ENCODE measurements around the gene USP17L5.
"Not testable (repeated sequence)": the region's sequence is repeated elsewhere in the genome, so short reads cannot be mapped to it uniquely, and the experiment has no call there.

USP17L5 gene

DNA sequence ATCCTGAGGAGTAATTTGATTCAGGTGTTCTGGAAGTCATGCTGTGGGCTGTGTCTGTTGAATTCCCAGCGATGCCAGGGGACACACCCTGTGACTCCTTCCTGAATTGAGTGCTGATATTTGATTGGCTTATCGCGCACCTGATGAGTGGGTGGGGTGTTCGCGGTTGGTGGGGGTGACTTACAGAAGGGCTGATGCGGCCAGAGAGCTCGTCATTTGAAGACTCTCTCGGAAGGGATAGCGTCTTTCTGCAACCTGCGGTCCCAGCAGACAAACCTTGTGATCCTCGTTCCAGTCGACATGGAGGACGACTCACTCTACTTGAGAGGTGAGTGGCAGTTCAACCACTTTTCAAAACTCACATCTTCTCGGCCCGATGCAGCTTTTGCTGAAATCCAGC lies at the start of gene USP17L5:
Gene USP17L5, plus strand, starts transcription at position 301 of the 400 bp plus-strand sequence. Its CDS starts 0 bp downstream, at position 301.
- not testable (repeated sequence) for DNase-seq (ENCODE audit: low spot score)

GRCh38 chr4:9324191-9324590 lies 15.0 kb upstream of the USP17L5 start:
- DNase-seq (ENCODE audit: low spot score) = not testable (repeated sequence)

DNA sequence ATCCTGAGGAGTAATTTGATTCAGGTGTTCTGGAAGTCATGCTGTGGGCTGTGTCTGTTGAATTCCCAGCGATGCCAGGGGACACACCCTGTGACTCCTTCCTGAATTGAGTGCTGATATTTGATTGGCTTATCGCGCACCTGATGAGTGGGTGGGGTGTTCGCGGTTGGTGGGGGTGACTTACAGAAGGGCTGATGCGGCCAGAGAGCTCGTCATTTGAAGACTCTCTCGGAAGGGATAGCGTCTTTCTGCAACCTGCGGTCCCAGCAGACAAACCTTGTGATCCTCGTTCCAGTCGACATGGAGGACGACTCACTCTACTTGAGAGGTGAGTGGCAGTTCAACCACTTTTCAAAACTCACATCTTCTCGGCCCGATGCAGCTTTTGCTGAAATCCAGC lies 14.3 kb upstream of the USP17L5 start, which contains the start of gene USP17L24:
Gene USP17L24, plus strand, starts transcription at position 301 of the 400 bp plus-strand sequence. Its CDS starts 0 bp downstream, at position 301.
- not testable (repeated sequence) for DNase-seq (ENCODE audit: low spot score)

DNA sequence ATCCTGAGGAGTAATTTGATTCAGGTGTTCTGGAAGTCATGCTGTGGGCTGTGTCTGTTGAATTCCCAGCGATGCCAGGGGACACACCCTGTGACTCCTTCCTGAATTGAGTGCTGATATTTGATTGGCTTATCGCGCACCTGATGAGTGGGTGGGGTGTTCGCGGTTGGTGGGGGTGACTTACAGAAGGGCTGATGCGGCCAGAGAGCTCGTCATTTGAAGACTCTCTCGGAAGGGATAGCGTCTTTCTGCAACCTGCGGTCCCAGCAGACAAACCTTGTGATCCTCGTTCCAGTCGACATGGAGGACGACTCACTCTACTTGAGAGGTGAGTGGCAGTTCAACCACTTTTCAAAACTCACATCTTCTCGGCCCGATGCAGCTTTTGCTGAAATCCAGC lies 9.6 kb upstream of the USP17L5 start, which contains the start of gene USP17L25:
Gene USP17L25, plus strand, starts transcription at position 301 of the 400 bp plus-strand sequence. Its CDS starts 0 bp downstream, at position 301.
- not testable (repeated sequence) for DNase-seq (ENCODE audit: low spot score)

DNA sequence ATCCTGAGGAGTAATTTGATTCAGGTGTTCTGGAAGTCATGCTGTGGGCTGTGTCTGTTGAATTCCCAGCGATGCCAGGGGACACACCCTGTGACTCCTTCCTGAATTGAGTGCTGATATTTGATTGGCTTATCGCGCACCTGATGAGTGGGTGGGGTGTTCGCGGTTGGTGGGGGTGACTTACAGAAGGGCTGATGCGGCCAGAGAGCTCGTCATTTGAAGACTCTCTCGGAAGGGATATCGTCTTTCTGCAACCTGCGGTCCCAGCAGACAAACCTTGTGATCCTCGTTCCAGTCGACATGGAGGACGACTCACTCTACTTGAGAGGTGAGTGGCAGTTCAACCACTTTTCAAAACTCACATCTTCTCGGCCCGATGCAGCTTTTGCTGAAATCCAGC lies 4.8 kb upstream of the USP17L5 start, which contains the start of gene USP17L26:
Gene USP17L26, plus strand, starts transcription at position 301 of the 400 bp plus-strand sequence. Its CDS starts 0 bp downstream, at position 301.
- not testable (repeated sequence) for DNase-seq (ENCODE audit: low spot score)

DNA sequence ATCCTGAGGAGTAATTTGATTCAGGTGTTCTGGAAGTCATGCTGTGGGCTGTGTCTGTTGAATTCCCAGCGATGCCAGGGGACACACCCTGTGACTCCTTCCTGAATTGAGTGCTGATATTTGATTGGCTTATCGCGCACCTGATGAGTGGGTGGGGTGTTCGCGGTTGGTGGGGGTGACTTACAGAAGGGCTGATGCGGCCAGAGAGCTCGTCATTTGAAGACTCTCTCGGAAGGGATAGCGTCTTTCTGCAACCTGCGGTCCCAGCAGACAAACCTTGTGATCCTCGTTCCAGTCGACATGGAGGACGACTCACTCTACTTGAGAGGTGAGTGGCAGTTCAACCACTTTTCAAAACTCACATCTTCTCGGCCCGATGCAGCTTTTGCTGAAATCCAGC lies 4.6 kb downstream of the USP17L5 start, which contains the start of gene USP17L27:
Gene USP17L27, plus strand, starts transcription at position 301 of the 400 bp plus-strand sequence. Its CDS starts 0 bp downstream, at position 301.
- DNase-seq (ENCODE audit: low spot score) = not testable (repeated sequence)

GRCh38 chr4:9348593-9348992 lies 9.4 kb downstream of the USP17L5 start, which contains the start of gene USP17L28:
TSS of gene USP17L28 (plus strand) at chr4:9348893. CDS start at chr4:9348893, 0 bp downstream.
- DNase-seq (ENCODE audit: low spot score) = not testable (repeated sequence)

DNA sequence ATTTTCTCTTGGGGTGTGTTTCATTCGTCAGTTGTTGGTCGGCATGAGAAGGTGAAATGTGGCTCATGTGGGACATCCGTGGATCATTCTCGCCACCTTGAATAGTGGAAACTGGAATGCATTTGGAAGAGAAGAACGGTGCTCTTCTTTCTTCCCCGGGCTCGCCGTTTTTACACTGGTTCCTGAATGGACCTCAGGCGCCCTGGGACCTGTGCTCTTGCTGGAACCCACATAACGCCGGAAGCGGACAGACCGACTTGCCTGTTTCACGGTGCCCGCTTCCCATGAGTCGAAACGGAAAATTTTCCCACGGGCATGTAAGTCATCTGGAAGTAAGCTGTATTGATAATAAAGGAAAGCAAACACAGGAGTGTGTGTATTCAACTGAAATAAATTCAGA lies 11.7 kb downstream of the USP17L5 start:
- not testable (repeated sequence) for DNase-seq (ENCODE audit: low spot score)

- DNase-seq (ENCODE audit: low spot score) = not testable (repeated sequence)
These were observed 14.1 kb downstream of the USP17L5 start, which contains the start of gene USP17L29 for GRCh38 chr4:9353338-9353737. TSS of gene USP17L29 (plus strand) at chr4:9353638. CDS start at chr4:9353638, 0 bp downstream.

GRCh38 chr4:9362829-9363228 lies 23.6 kb downstream of the USP17L5 start, which contains the start of gene USP17L30:
TSS of gene USP17L30 (plus strand) at chr4:9363129. CDS start at chr4:9363129, 0 bp downstream.
- not testable (repeated sequence) for DNase-seq (ENCODE audit: low spot score)

- not testable (repeated sequence) for DNase-seq (ENCODE audit: low spot score)
These were observed 40.7 kb downstream of the USP17L5 start for GRCh38 chr4:9379881-9380280.

GRCh38 chr4:9381012-9381534 lies 41.9 kb downstream of the USP17L5 start:
- DNase-seq (ENCODE audit: low spot score) = not testable (repeated sequence)

DNA sequence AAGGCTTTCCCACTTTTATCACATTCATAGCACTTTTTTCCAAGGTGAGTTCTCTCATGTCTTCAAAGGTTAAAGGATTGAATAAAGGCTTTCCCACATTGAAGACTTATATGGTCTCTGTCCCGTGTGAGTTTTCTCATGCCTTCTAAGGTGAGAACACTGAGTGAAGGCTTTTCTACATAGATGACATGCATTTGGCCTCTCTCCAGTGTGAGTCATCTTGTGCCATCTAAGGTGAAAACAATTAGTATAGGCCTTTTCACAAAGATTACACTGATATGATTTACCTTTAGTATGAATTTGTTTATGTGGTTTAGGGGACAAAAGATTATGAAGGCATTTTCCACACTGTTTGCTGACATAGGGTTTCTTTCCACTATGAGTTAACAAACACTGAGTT lies 44.9 kb downstream of the USP17L5 start:
- no peak for DNase-seq (ENCODE audit: low spot score)

DNA sequence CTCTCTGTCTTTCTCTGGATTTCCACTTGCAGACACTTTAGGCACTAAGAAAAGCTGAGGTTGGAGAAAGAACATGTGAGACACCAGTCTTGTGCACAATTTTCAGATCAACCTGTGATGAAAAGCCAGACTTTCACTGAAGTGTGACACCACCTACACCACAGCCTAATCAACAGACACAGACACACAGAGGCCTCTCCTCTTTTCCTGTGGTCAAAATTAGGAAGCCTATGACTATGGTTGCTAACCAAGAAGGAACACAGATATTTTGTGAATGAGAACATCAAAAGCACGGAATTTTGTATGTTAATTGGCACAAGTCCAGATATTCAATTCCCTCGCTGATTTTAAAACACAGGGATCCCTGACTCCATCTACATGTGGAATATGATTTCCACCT lies 49.8 kb downstream of the USP17L5 start:
- not testable (repeated sequence) for DNase-seq (ENCODE audit: low spot score)
